Heart right ventricle (tissue), 16 donors: Measurements from ENCODE around the gene ARCN1. TPM values are rescaled to one million over a fixed set of nuclear protein-coding genes. Genes with fewer than 3 reads are reported as not detected.

Experiments
- ATAC-seq, 8 donors: fragments of 200-7000 bp; cut with Tn5 transposase; one replicate each; pipeline ENCODE4 v1.9.1; 2020; ENCODE audit warnings: mild to moderate bottlenecking in 8 of 8, moderate library complexity in 8 of 8, moderate number of reproducible peaks in 1 of 8
- DNase-seq, 2 donors: peaks; one replicate each; pipeline ENCODE4 v3.0.0-alpha.2; 2020
- H3K27ac ChIP-seq, 10 donors: fragments of 200-600 bp; sonication (generic) in 2 of 10; one replicate each; pipeline versions ENCODE4 v1.5.0 to v1.8.0; 2020 to 2022; ENCODE audit warnings: mild to moderate bottlenecking in 3 of 10
- H3K27me3 ChIP-seq, 7 donors: fragments of 200-600 bp; one replicate each; pipeline ENCODE4 v1.8.0; 2021 to 2022; ENCODE audit warnings: mild to moderate bottlenecking in 2 of 7
- H3K36me3 ChIP-seq, 9 donors: fragments of 200-600 bp; sonication (generic) in 1 of 9; one replicate each; pipeline versions ENCODE4 v1.5.0 to v1.8.0; 2020 to 2022; ENCODE audit warnings: mild to moderate bottlenecking in 2 of 9
- H3K4me1 ChIP-seq, 9 donors: fragments of 200-600 bp; sonication (generic) in 1 of 9; one replicate each; pipeline versions ENCODE4 v1.5.0 to v1.8.0; 2020 to 2022; ENCODE audit warnings: mild to moderate bottlenecking in 4 of 9
- H3K4me3 ChIP-seq, 10 donors: fragments of 200-600 bp; sonication (generic) in 2 of 10; one replicate each; pipeline versions ENCODE4 v1.5.0 to v1.8.0; 2020 to 2022; ENCODE audit warnings: mild to moderate bottlenecking in 7 of 10, moderate library complexity in 2 of 10
- H3K9me3 ChIP-seq, 11 donors: fragments of 200-600 bp in 10 of 11; sonication (generic) in 2 of 11; one replicate each; pipeline versions ENCODE4 v1.5.0 to v1.8.0; 2013 to 2022; ENCODE audit warnings: mild to moderate bottlenecking in 2 of 11, control low read depth in 1 of 11, moderate library complexity in 1 of 11
- WGBS, 2 donors: extraction: QIAGEN DNeasy Blood & Tissue Kit; methylation state at CpG; one replicate each; pipeline ENCODE4 v1.1.7; 2013; ENCODE audit warnings: inconsistent platforms in 1 of 2; 5-methylcytosine and 5-hydroxymethylcytosine counted together
- intact Hi-C, 10 donors: fragments of 100-400 bp; cut with DNase I; formaldehyde crosslinking; loops; one replicate each; pipeline versions ENCODE4 v1.11.1 to v1.14.2; 2022
- polyA plus RNA-seq, 2 donors: library from polyadenylated mRNA; stranded (reverse); fragments of 200-250 nt; gene quantifications; one replicate each; pipeline ENCODE4 v1.2.3, GENCODE V29; 2013
- total RNA-seq, 10 donors: library from RNA; stranded (reverse); fragmentation: NEBNext Ultra II Directional in 3 of 10; extraction: Animal tissue kit (Norgen Biotek cat#: 25700) in 3 of 10; gene quantifications; one replicate each; pipeline versions ENCODE4 v1.2.1 to v1.2.4, GENCODE V29; 2021 to 2023
- TF ChIP-seq, protein P1 (sequence below), 9 donors: fragments of 200-600 bp; sonication (generic) in 2 of 9; IDR thresholded peaks; one replicate each; pipeline versions ENCODE4 v1.5.0 to v1.8.0; 2021 to 2022; ENCODE audit warnings: antibody characterized with exemption in 9 of 9, mild to moderate bottlenecking in 5 of 9, moderate library complexity in 1 of 9
- donor health status: Arrhythmogenic right ventricular cardiomyopathy.
- donor health status: ischemic (EF 13 %, LVEDD 7.1; RV severe dilation, severe dysfunction).
- donor health status: healthy with polysubstance abuse.
- donor health status: DM: no; HTN: yes; CAD: no.
- donor health status: DM: no; HTN: no; CAD: no.
- donor health status: ischemic (EF 25% LVEDD 6.9; RV normal size, moderate dysfunction).
- donor health status: ischemic (EF 25% LVEDD 5.7; RV mildly dilated, moderate dysfunction).
- donor health status: healthy.
- donor health status: DM: yes; HTN: yes; CAD: no.
- donor health status: Ischemic cardiomyopathy.
- donor health status: ischemic (EF 35%, LVEDD 5.7; RV mildly dilated, moderate dysfunction).
- donor health status: nonischemic (EF 11% LVEDD 7.7; RV severe dilation, severe dysfunction).
- donor health status: DM: yes; HTN: yes; CAD: no.
- donor health status: PGD.
- donor health status: ischemic (EF 29% LVEDD 5.4; RV normal size, mild dysfunction).
- donor health status: nonischemic (EF 23%, LVEDD 6.1; RV moderate dilation, normal function).

ARCN1 gene
- total and polyA plus RNA-seq, 12 donors, result 48.8 to 122 (median 94.5) TPM

DNA sequence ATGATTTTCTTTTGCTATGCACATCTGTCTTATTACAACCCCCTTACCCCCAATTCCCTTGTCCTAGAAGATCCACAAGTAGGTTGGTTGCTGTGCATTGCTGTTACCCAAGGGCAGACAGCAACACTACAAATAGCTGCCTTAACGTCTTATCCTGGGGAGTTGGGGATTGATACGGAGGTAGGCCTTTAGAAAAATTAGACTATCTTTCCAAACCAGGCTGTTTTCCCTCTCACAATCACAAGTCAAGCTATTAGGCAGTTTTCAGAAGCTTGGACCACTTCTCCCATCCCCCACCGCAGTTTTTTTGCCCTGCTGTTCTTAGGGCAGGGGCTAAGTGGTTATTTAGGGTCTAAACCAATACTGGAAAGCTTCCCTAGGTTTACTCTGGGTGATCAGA lies 32.4 kb downstream of the ARCN1 start:
- TF ChIP-seq, protein P1, sequence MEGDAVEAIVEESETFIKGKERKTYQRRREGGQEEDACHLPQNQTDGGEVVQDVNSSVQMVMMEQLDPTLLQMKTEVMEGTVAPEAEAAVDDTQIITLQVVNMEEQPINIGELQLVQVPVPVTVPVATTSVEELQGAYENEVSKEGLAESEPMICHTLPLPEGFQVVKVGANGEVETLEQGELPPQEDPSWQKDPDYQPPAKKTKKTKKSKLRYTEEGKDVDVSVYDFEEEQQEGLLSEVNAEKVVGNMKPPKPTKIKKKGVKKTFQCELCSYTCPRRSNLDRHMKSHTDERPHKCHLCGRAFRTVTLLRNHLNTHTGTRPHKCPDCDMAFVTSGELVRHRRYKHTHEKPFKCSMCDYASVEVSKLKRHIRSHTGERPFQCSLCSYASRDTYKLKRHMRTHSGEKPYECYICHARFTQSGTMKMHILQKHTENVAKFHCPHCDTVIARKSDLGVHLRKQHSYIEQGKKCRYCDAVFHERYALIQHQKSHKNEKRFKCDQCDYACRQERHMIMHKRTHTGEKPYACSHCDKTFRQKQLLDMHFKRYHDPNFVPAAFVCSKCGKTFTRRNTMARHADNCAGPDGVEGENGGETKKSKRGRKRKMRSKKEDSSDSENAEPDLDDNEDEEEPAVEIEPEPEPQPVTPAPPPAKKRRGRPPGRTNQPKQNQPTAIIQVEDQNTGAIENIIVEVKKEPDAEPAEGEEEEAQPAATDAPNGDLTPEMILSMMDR (IDR thresholded peaks at IDR 0.05), result no peak
- intact Hi-C loops, result loop anchor here in 1 of 10 donors (5.0 kb wide), 1 partner anchor 53 kb away; no protein-coding TSS in a partner anchor
- no peak for ATAC-seq
- Histone ChIP-seq H3K27me3 (peaks cover 0 to 26% (median 0%) of the 10 kb centered on the region in 7 donors), H3K27ac (peak overlapping the region; percentile 50 to 91 (median 78)), H3K9me3 (no peaks in the 10 kb centered on the region), H3K36me3 (peaks cover 0 to 41% (median 27%) of the 10 kb centered on the region in 9 donors), H3K4me1 (peaks cover 9 to 69% (median 32%) of the 10 kb centered on the region in 9 donors), H3K4me3 (peak overlapping the region in 1 of 10 donors; percentile 3)
- 72% methylated on average over 3 of the region's 3 CpGs for WGBS, 2 donors
- no peak for DNase-seq

DNA sequence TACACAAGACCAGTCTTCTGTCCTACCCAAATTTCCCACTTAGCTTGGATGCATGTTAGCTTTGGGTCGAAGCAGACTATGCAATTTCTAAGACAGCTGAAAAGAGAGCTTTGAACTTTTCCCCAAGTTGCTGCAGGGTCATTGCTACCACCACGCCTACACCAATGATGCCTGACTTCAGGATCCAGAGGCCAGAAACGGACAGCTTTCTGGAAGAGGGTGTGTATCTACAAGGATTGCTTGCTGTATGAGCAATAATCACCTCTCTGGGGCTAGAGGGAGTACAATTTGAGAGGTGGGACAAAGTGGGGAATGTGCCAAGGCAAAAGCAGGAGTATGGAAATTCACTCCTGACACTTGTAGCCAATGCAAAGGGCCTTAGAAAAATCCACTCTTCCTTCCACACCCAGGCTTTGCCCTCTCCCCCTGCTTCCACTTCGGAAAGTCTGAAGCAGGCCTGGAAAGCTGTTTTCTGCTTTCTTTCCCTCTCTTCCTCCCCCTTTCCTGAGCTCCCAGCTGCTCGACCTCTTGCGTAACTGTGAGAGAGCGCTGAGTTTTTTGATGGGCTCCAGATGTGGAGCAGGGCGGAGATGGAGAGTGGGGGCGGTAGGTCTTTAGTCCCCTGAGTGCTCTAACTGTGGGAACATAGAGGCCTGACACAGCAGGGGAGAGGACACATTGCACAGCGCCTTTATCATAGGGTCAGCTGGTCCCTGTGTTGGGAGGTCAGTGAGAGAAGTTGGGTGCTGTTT lies 33.1 kb downstream of the ARCN1 start:
- peak; percentile 66 to 87 for DNase-seq
- peak; percentile 46 to 73 (median 61) for ATAC-seq
- intact Hi-C loops, result loop anchor here in 3 of 10 donors (5.0 kb wide), 3 partner anchors 33 to 187 kb away; partner anchors contain the start of genes ARCN1 (in 2 of the 3) and DDX6 (in 1 of the 3)
- H3K9me3 ChIP-seq, result no peaks in the 10 kb centered on the region
- TF ChIP-seq, protein P1 (IDR thresholded peaks at IDR 0.05), result no peak
- H3K4me3 ChIP-seq, result peak overlapping the region in 5 of 10 donors; percentile 36 to 97 (median 39)
- WGBS, 2 donors, result 39 to 41% methylated on average over 10 of the region's 10 CpGs
- peaks cover 0 to 33% (median 0%) of the 10 kb centered on the region in 7 donors for H3K27me3 ChIP-seq
- peaks cover 10 to 73% (median 32%) of the 10 kb centered on the region in 9 donors for H3K4me1 ChIP-seq
- peak overlapping the region; percentile 58 to 91 (median 82) for H3K27ac ChIP-seq
- H3K36me3 ChIP-seq, result peaks cover 0 to 34% (median 20%) of the 10 kb centered on the region in 9 donors

DNA sequence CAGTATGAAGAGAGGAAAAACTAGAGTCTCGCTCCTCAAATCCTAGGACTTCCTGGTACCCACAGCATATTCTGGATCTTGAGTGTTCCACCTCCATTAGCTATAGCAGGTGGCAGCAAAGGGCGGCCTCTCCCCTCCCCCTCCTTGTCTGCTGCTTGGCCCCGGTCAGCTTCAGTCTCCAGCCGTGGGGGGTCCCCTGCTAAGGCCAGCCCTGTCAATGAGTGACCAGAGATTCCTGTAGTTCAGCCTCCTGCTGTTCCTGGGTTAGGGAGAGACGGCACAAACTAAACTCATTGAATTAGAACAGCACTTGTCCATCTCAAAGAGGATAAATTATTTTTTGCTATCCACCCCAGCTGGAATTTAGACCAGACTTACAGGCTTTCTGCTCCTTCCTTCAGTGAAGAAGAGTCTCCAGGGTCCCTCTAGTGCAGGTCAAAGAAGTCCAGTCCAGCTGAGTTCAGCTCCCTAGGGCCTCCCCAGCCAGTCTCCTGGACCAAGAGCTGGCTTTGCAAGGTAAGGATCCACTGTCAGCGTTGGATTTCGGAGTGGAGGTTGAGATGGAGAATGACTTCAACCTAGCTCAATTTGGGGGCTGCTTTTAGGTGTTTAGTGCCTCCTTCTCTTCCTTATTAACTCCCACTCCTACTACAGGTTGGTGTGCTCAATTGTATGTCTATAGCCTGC lies 34.1 kb downstream of the ARCN1 start:
- H3K4me3 ChIP-seq, result peak overlapping the region in 9 of 10 donors; percentile 5 to 97 (median 36)
- H3K27ac ChIP-seq, result peak overlapping the region; percentile 58 to 91 (median 82)
- peaks cover 0 to 23% (median 12%) of the 10 kb centered on the region in 9 donors for H3K36me3 ChIP-seq
- intact Hi-C loops, result loop anchor here in 3 of 10 donors (5.0 kb wide), 3 partner anchors 34 to 186 kb away; partner anchors contain the start of genes ARCN1 (in 2 of the 3) and DDX6 (in 1 of the 3)
- TF ChIP-seq, protein P1 (IDR thresholded peaks at IDR 0.05), result no peak
- H3K4me1 ChIP-seq, result peaks cover 10 to 80% (median 38%) of the 10 kb centered on the region in 9 donors
- H3K27me3 ChIP-seq, result peaks cover 0 to 43% (median 0%) of the 10 kb centered on the region in 7 donors
- DNase-seq, result peak; percentile 31 to 46
- no peaks in the 10 kb centered on the region for H3K9me3 ChIP-seq
- ATAC-seq, result peak in 1 of 8 donors; percentile 17
- 65 to 78% methylated on average over 7 of the region's 7 CpGs for WGBS, 2 donors

DNA sequence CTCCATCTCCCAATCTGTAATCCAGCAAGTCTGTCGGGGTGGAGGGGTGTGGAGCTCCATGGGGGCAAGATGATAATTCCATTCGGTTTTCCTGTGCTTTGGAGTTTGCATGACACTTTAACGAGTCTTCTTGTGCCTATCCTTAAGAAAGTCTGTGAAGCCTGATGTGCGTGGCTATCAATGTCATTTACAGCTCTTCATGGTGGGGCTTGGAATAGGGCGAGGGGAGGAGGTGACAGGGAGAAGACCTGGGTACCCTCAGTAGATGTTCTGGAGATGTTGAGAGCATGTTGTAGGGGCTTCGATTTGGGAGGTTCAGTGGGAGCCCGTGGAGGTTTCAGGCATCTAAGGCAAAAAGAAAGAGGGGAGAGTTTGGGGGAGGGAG lies 34.6 kb downstream of the ARCN1 start:
- no peak for DNase-seq
- Histone ChIP-seq H3K4me3 (peak overlapping the region in 9 of 10 donors; percentile 5 to 97 (median 36)), H3K27ac (peak overlapping the region; percentile 58 to 91 (median 82)), H3K36me3 (peaks cover 0 to 18% (median 6%) of the 10 kb centered on the region in 9 donors), H3K4me1 (peaks cover 10 to 80% (median 38%) of the 10 kb centered on the region in 9 donors), H3K27me3 (peaks cover 0 to 49% (median 0%) of the 10 kb centered on the region in 7 donors), H3K9me3 (no peaks in the 10 kb centered on the region)
- 64 to 68% methylated on average over 7 of the region's 7 CpGs for WGBS, 2 donors
- intact Hi-C loops, result loop anchor here in 4 of 10 donors (1.0 to 5.0 kb wide), 4 partner anchors 35 to 185 kb away; partner anchors contain the start of genes ARCN1 (in 2 of the 4) and DDX6 (in 1 of the 4)
- TF ChIP-seq, protein P1 (IDR thresholded peaks at IDR 0.05), result no peak
- ATAC-seq, result no peak
